ENCODE results near the gene ZNF784. TPM values are rescaled to one million over a fixed set of nuclear protein-coding genes. Genes with fewer than 3 reads are reported as not detected.

ZNF784 gene
- total and polyA plus RNA-seq, 9 of the 15 experiments (the other 6 are each of a cell fraction or from before 2014, with no cell fraction given), result 0.14 to 6.1 (median 2.1) TPM

- no peak for TF ChIP-seq CBX3 (IDR thresholded peaks at IDR 0.05; ENCODE audit: borderline replicate concordance in 1 of 2, low read length in 2 of 2)
- TF ChIP-seq ATF2 (CRISPR knock-in tag; IDR thresholded peaks at IDR 0.05), result no peak
- TF ChIP-seq NFIC (IDR thresholded peaks at IDR 0.05), result no peak
- TF ChIP-seq NFYB (IDR thresholded peaks at IDR 0.05; ENCODE audit: extremely low read depth, insufficient read length), result no peak
- no peak for TF ChIP-seq HMG20B (CRISPR knock-in tag; IDR thresholded peaks at IDR 0.05)
Observed at GRCh38 chr19:55613396-55613795, 11.0 kb downstream of the ZNF784 start (continued).

GRCh38 chr19:55611983-55612645 is 12.3 kb downstream of the ZNF784 start:
- peaks cover 30% of the 10 kb centered on the region; the same call in 2 of the 3 replicates for H3K36me3 ChIP-seq (ENCODE audit: control insufficient read depth, insufficient read depth, low read length)
- H3K27ac ChIP-seq (ENCODE audit: extremely low read depth, low read depth, low read length), result no peak overlapping the region
- intact Hi-C loops (cut with micrococcal nuclease), result no loop called here
- no peaks in the 10 kb centered on the region for H3K9me1 ChIP-seq (ENCODE audit: control insufficient read depth, insufficient read depth, low read length)
- H3K4me2 ChIP-seq (ENCODE audit: insufficient read depth, low read length), result no peak overlapping the region
- no peaks in the 10 kb centered on the region for H4K20me1 ChIP-seq (replicated peaks; ENCODE audit: control insufficient read depth, insufficient read depth, low read length)
- no peak for ATAC-seq
- H3K9me3 ChIP-seq (replicated peaks; ENCODE audit: control insufficient read depth, insufficient read depth, low read depth, low read length), result no peaks in the 10 kb centered on the region
- WGBS (ENCODE audit: insufficient coverage, low coverage, missing lambda C conversion rate), result 75% methylated on average over 3 of the region's 3 CpGs
- no peak for FAIRE-seq
- BruUV-seq (replicated peaks), result no TSS peak
- peaks cover 8% of the 10 kb centered on the region for H3K79me2 ChIP-seq (ENCODE audit: control insufficient read depth, insufficient read depth, low read length)
- POLR2A ChIA-PET, result interaction anchor here (1.1 kb wide), 1 partner anchor 12 kb away, joined by 3 read pairs; the partner anchor contains the start of gene ZNF784
- no peaks in the 10 kb centered on the region for H3K27me3 ChIP-seq (ENCODE audit: control insufficient read depth in 2 of 2, insufficient read depth in 2 of 2, low read length in 2 of 2)
- peaks cover 0 to 5% of the 10 kb centered on the region in 2 experiments; a peak in 2 of 5 replicates for H3K4me1 ChIP-seq (replicated peaks in 1 of 2; ENCODE audit: control insufficient read depth in 2 of 2, insufficient read depth in 2 of 2, low read length in 2 of 2)
- no peak overlapping the region for H3K9ac ChIP-seq (ENCODE audit: insufficient read depth in 1 of 2, low read depth in 2 of 2, low read length in 2 of 2)
- no peak overlapping the region for H2AFZ ChIP-seq (ENCODE audit: low read depth, low read length)
- no peak overlapping the region for H3K4me3 ChIP-seq
- in situ Hi-C loops (cut with MboI), result no loop called here
- DNase-seq (ENCODE audit: extremely low read depth in 1 of 4, low spot score in 3 of 4), result no peak
- CTCF ChIA-PET (ENCODE audit: low intra/inter-chr PET ratio), result no interaction called here
- TF ChIP-seq FOXA1 (IDR thresholded peaks at IDR 0.05; ENCODE audit: borderline replicate concordance) (no peak), LCOR (CRISPR knock-in tag; IDR thresholded peaks at IDR 0.05) (no peak), NCOA4 (IDR thresholded peaks at IDR 0.05; ENCODE audit: partially characterized antibody) (no peak), SOX6 (IDR thresholded peaks at IDR 0.05) (no peak), C11orf30 (IDR thresholded peaks at IDR 0.05; ENCODE audit: low read depth) (no peak), TGIF2 (CRISPR knock-in tag; IDR thresholded peaks at IDR 0.05) (no peak), MTA3 (IDR thresholded peaks at IDR 0.05; ENCODE audit: borderline replicate concordance) (no peak), ZNF311 (CRISPR knock-in tag; IDR thresholded peaks at IDR 0.05) (no peak), ZNF584 (CRISPR knock-in tag; IDR thresholded peaks at IDR 0.05; ENCODE audit: low read depth) (no peak), PHF8 (IDR thresholded peaks at IDR 0.05; ENCODE audit: borderline replicate concordance, low read length) (no peak), KAT7 (CRISPR knock-in tag; IDR thresholded peaks at IDR 0.05; ENCODE audit: borderline replicate concordance) (no peak), ATF6 (CRISPR knock-in tag; IDR thresholded peaks at IDR 0.05) (no peak), NELFE (IDR thresholded peaks at IDR 0.05; ENCODE audit: insufficient read depth, insufficient read length) (no peak)
- TF ChIP-seq, protein P1, sequence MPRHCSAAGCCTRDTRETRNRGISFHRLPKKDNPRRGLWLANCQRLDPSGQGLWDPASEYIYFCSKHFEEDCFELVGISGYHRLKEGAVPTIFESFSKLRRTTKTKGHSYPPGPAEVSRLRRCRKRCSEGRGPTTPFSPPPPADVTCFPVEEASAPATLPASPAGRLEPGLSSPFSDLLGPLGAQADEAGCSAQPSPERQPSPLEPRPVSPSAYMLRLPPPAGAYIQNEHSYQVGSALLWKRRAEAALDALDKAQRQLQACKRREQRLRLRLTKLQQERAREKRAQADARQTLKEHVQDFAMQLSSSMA (CRISPR knock-in tag; IDR thresholded peaks at IDR 0.05), result no peak

Measured in K562 (cell line).